ENCODE measurements around the gene LRRTM4. TPM values are rescaled to one million over a fixed set of nuclear protein-coding genes. Genes with fewer than 3 reads are reported as not detected.
"Not testable (repeated sequence)": the region's sequence is repeated elsewhere in the genome, so short reads cannot be mapped to it uniquely, and the experiment has no call there.

Gene LRRTM4
- total RNA-seq, 1 donor from 2014 or later, result 0.92 TPM

- no peak for DNase-seq (ENCODE audit: missing footprints)
- intact Hi-C loops (cut with DNase I), result no loop called here
- no peak for ATAC-seq
These were observed 671.2 kb downstream of the LRRTM4 start for GRCh38 chr2:76851000-76851399.

- intact Hi-C loops (cut with DNase I), result no loop called here
- ATAC-seq, result no peak
- DNase-seq (ENCODE audit: missing footprints), result no peak
These were observed 673.1 kb downstream of the LRRTM4 start for GRCh38 chr2:76849086-76849485.

- intact Hi-C loops (cut with DNase I), result no loop called here
- no peak for ATAC-seq
- DNase-seq (ENCODE audit: missing footprints), result no peak
These were observed 682.4 kb downstream of the LRRTM4 start for GRCh38 chr2:76839826-76840225.

- intact Hi-C loops (cut with DNase I), result no loop called here
- DNase-seq (ENCODE audit: missing footprints) (no peak), ATAC-seq (no peak)
These were observed 692.6 kb downstream of the LRRTM4 start for GRCh38 chr2:76829374-76830234.

- intact Hi-C loops (cut with DNase I), result no loop called here
- DNase-seq (ENCODE audit: missing footprints), result no peak
- no peak for ATAC-seq
These were observed 695.5 kb downstream of the LRRTM4 start for GRCh38 chr2:76826691-76827090.

- DNase-seq (ENCODE audit: missing footprints), result no peak
- ATAC-seq, result no peak
- intact Hi-C loops (cut with DNase I), result no loop called here
These were observed 696.8 kb downstream of the LRRTM4 start for GRCh38 chr2:76825140-76825970.

- DNase-seq (ENCODE audit: missing footprints) (no peak), ATAC-seq (no peak)
- intact Hi-C loops (cut with DNase I), result no loop called here
These were observed 700.4 kb downstream of the LRRTM4 start for GRCh38 chr2:76821731-76822130.

GRCh38 chr2:76813084-76813483, 709.1 kb downstream of the LRRTM4 start:
- DNase-seq (ENCODE audit: missing footprints) (no peak), ATAC-seq (no peak)
- intact Hi-C loops (cut with DNase I), result no loop called here

- ATAC-seq (no peak), DNase-seq (ENCODE audit: missing footprints) (no peak)
- intact Hi-C loops (cut with DNase I), result no loop called here
These were observed 710.0 kb downstream of the LRRTM4 start for GRCh38 chr2:76812156-76812555.

GRCh38 chr2:76809136-76809535, 713.0 kb downstream of the LRRTM4 start:
- ATAC-seq (no peak), DNase-seq (ENCODE audit: missing footprints) (no peak)
- intact Hi-C loops (cut with DNase I), result no loop called here

GRCh38 chr2:76808732-76809131, 713.4 kb downstream of the LRRTM4 start:
- no peak for DNase-seq (ENCODE audit: missing footprints)
- ATAC-seq, result no peak
- intact Hi-C loops (cut with DNase I), result no loop called here

GRCh38 chr2:76793647-76794334, 728.4 kb downstream of the LRRTM4 start:
- DNase-seq (ENCODE audit: missing footprints) (no peak), ATAC-seq (no peak)
- intact Hi-C loops (cut with DNase I), result no loop called here

GRCh38 chr2:76781313-76781712, 740.9 kb downstream of the LRRTM4 start:
- intact Hi-C loops (cut with DNase I); DNase-seq (ENCODE audit: missing footprints); ATAC-seq: not testable (repeated sequence)

GRCh38 chr2:76763276-76763675, 758.9 kb downstream of the LRRTM4 start:
- no peak for DNase-seq (ENCODE audit: missing footprints)
- intact Hi-C loops (cut with DNase I), result no loop called here
- no peak for ATAC-seq

GRCh38 chr2:76760367-76760704, 761.8 kb downstream of the LRRTM4 start:
- intact Hi-C loops (cut with DNase I), result no loop called here
- no peak for ATAC-seq
- no peak for DNase-seq (ENCODE audit: missing footprints)

- DNase-seq (ENCODE audit: missing footprints), result no peak
- intact Hi-C loops (cut with DNase I), result no loop called here
- no peak for ATAC-seq
These were observed 762.4 kb downstream of the LRRTM4 start for GRCh38 chr2:76759634-76760366.

- DNase-seq (ENCODE audit: missing footprints), result no peak
- intact Hi-C loops (cut with DNase I), result no loop called here
- ATAC-seq, result no peak
These were observed 769.7 kb downstream of the LRRTM4 start for GRCh38 chr2:76752506-76752905.

GRCh38 chr2:76749858-76750257, 772.3 kb downstream of the LRRTM4 start:
- intact Hi-C loops (cut with DNase I), result no loop called here

More at GRCh38 chr2:76749858-76750257, 772.3 kb downstream of the LRRTM4 start:
- no peak for ATAC-seq
- DNase-seq (ENCODE audit: missing footprints), result no peak
